HG02938 (cell line): ENCODE measurements around the gene ADCY10.
"Not testable (repeated sequence)": the region's sequence is repeated elsewhere in the genome, so short reads cannot be mapped to it uniquely, and the experiment has no call there.

Experiments
- ATAC-seq: cut with Tn5 transposase; IDR thresholded peaks from one replicate; pipeline ENCODE4 v1.9.1; 2021; ENCODE audit warnings: mild to moderate bottlenecking, moderate library complexity; ENCODE audit not compliant: unreplicated experiment

The ADCY10 gene

GRCh38 chr1:167820684-167821355, 93.1 kb downstream of the ADCY10 start:
- ATAC-seq: no peak

DNA sequence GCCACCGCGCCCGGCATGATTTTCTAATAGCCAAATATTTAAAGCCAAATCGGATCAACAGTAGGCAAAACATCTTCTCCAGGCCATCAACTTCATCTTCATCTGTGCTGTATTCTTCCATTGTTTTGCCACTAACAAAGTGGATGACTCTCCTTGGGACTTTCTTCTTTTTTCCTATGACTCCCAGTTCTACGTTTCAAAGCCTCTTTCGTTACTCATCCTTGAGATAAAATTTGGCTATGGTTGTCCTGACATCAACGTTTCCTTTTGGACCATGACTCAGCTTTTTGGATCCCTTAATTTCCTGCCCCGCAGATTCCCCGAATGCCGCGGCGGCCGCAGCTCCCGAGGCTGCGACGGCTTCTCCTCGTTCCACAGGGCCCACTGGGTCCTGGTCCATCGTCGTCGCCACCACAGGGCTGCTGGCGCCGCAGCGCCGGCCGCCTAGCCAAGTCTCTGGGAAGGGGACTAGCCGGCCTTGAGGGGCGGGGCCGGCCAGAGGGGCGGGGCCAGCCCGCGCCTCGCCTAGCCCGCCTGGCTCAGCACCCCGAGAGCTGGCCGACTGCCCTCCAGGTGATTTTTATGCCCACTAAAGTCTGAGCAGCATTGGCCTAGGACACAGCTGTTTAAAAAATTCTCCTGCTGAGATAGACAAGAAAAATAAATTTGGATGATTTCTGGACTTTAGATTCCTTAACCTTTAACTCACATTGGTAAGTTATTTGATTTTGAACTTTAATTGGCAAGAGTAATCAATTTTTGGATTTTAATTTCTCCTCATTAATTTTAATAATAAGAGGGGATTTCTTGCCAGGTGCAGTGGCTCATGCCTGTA, 93.9 kb downstream of the ADCY10 start:
- ATAC-seq: no peak

GRCh38 chr1:167815650-167816049, 98.3 kb downstream of the ADCY10 start:
- no peak for ATAC-seq

- no peak for ATAC-seq
Observed at GRCh38 chr1:167812972-167813371, 101.0 kb downstream of the ADCY10 start.

DNA sequence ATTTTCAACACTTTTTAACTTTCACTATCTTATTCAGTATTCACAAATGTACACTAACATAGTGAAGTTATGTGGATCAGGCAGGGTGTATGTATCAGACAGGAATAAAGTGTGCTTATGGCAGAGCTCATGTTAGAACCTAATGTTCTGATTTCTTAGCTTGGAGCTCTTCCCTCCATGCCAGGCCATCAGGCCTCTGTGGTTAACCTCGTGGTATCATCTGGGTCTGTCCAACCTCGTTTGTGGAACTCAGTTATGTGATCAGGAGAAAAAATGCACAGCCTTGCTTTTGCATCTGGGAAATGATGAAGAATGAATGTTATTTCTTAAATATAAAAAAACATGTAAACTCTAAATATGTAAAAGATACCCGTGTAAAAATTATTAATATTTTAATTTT, 105.2 kb downstream of the ADCY10 start:
- ATAC-seq: no peak

DNA sequence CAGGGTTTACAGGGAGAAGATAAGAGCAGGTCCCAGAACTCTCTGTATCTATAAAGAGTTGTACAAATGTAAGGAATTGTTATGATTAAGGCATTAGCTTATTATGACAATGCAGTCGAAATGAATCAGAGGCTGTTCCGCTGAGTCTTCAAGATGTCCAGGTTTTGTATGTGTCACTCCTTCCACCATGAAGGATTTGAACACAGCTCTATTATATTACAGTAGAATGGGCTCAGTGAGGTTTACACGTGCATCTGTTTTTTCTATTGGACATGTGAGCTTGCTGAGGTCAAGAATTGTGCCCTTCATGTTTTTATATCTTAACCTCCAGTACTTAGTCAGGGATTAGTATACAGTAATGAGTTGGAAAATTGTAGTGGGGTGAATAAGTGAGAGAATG, 105.8 kb downstream of the ADCY10 start:
- ATAC-seq: no peak

DNA sequence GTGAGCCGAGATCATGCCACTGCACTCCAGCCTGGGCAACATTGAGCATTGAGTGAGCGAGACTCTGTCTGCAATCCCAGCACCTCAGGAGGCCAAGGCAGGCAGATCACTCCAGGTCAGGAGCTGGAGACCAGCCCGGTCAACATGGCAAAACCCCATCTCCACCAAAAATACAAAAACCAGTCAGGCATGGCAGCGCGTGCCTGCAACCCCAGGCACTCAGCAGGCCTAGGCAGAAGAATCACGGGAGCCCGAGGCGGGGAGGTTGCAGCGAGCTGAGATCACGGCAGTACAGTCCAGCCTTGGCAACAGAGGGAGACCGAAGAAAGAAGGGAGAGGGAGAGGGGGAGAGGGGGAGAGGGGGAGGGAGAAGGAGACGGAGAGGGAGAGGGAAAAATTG, 107.3 kb downstream of the ADCY10 start:
- not testable (repeated sequence) for ATAC-seq

DNA sequence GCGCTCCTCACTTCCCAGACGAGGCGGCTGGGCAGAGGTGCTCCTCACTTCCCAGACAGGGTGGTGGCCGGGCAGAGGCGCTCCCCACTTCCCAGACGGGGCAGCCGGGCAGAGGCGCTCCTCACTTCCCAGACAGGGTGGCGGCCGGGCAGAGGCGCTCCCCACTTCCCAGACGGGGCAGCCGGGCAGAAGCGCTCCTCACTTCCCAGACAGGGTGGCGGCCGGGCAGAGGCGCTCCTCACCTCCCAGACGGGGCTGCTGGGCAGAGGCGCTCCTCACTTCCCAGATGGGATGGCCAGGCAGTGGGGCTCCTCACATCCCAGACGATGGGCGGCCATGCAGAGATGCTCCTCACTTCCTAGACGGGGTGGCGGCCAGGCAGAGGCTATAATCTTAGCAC, 107.7 kb downstream of the ADCY10 start:
- ATAC-seq: not testable (repeated sequence)

GRCh38 chr1:167805041-167805556, 108.8 kb downstream of the ADCY10 start:
- no peak for ATAC-seq

- ATAC-seq: peak; percentile 96
Observed at GRCh38 chr1:167803358-167804207, 110.4 kb downstream of the ADCY10 start.

DNA sequence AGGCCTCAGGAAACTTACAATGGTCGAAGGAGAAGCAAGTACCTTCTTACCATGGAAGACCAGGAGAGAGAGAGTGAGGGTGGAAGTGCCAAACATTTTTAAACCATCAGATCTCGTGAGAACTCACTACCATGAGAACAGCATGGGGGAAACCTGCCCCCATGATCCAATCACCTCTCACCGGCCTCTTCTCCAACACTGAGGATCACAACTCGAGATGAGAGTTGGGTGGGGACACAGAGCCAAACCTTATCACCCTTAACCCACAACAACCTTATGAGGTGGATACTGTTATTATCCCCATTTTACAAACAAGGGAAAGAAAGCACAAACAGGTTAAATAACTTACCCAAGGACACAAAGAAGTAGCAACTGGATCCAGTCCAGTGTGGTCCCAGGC, 111.7 kb downstream of the ADCY10 start:
- no peak for ATAC-seq

DNA sequence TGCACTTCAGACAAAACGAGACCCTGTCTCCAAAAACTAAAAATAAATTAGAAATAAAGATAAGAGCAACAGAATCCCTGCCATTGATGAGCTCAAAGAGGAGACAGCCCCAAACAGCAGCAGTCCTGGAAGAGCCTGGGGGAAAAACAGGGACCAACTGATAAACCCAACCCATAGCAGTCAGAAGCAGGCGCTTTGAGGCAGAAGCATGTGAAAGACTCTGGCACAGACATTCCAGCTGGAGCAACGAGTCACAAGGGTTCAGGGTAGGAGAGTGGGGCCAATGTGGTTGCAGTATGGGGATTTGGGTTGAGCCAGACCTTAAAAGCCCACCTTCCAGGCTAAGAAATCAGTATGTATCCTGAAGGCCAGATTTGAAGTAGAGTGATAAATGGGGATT, 113.7 kb downstream of the ADCY10 start:
- ATAC-seq: no peak

DNA sequence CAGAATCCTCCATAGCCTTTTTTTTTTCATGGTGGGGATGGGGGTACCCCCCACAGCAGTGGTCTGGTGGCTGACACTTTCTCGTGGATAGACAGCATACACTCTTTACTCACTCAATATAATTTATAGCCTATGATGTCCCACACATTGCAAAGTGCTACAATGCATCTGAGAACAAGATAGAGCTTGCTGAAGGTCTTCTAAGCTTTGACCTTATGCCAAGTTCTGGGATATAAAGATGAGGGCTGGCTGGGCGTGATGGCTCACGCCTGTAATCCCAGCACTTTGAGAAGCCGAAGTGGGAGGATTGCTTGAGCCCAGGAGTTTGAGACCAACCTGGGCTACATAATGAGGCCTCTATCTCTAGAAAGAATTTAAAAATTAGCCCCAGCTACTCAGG, 114.2 kb downstream of the ADCY10 start:
- ATAC-seq: no peak

DNA sequence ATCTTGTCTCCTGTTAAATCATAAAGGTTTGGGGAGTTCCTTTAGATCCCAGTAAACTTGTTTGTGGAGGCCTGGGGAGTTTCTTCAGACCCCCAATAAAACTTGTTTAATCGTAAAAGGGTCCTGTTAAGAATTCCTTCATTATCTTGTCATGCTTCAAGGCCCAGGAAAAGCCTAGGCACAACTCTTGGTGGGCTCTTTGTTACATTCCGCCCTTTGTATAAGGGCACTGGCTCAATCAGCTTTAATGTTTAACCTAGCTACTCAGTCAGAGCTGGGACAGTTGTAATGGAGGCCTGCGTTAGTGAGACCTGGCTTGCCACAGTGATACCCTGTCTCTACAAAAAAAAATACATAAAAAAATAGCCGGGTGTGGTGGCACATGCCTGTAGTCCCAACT, 115.0 kb downstream of the ADCY10 start:
- no peak for ATAC-seq

DNA sequence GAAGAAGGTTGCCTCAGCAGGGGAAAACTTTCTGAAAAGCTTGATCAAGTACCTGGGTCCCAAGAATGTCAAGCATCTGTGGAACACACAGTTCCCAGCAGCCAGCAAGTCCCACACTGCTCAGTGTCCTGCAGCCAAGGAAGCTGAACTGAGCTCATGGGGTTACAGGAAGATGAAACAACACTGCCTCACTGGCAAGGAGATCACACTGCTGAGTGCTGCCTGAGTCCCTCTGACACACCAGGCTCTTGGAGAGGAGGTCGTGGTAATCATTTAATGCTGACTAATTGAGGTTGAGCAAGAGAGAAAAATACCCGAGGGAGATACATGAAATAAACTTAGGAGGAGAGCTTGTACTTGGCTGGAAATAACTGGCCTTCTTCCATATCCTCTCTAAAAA, 116.9 kb downstream of the ADCY10 start:
- no peak for ATAC-seq

DNA sequence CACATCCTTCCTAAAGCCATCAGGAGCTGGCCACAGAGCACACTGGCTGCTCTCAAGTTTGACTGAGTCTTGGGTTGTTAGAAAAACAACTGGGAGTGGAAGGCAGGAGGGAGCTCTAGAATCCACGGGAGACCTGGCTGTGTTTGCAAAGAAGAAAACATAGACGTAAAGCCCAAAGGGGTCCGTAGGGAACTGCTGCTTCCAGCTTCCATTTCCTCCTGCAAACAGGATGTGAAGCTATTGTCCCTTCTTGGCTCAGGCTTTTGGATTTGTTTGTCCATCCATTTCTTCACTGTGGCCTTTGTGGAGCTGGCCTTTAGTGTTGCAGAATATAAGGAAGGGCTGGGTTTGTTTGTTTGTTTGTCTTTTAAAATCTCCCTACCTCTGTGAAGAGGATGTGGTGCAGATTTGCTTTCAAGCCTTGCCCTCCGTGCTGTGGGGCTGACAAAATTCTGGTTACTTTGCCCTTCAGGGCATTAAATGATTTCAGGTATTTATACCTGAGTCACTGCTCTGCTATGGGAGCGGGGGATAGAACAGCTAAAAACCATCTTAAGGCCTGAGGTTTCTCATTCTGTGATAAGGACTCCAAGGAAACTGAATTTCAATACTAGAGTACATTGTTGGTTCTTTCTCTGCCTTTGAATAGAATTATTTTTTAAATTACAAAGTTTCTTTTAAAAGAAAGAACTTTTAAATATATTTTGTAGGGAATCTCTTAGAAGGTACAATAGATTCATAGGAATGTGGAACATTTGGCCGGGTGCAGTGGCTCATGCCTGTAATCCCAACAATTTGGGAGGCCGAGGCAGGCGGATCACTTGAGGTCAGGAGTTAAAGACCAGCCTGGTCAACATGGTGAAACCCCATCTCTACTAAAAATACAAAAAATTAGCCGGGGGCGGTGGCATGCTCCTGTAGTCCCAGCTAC, 117.9 kb downstream of the ADCY10 start:
- ATAC-seq: no peak

- no peak for ATAC-seq
Observed at GRCh38 chr1:167794043-167794442, 119.9 kb downstream of the ADCY10 start.

DNA sequence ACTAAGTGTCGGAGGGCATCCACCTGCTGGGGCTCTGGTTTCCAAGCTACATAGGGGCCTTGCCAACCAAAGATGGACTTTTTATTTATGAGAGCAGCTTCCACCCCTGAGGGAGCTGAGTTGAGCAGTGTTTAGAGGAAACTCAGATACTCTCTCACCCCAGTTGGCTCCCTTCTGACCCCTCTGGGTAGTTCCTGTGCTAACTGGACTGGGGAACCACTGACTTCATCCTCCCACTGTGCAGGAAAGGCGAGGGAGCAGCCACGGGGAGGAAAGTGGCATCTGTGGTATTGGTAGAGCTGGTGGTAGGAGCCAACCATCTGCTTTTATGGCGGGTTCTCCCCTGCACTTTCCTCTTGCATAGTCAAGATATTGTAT, 121.8 kb downstream of the ADCY10 start:
- ATAC-seq: no peak

- no peak for ATAC-seq
Observed at GRCh38 chr1:167791281-167792187, 122.4 kb downstream of the ADCY10 start.
